OCI-LY7 (cell line): ENCODE measurements around the gene PDE8B. TPM values are rescaled to one million over a fixed set of nuclear protein-coding genes. Genes with fewer than 3 reads are reported as not detected.

Source experiments
- BruUV-seq: library from RNA; stranded (reverse); fragments of 400-500 nt; replicated peaks from 2 replicates; lab custom pipeline; 2021; lab: Mats Ljungman, UMichigan
- CTCF ChIA-PET: fragments of 300-600 bp; sonication (Branson Sonifier 250); formaldehyde crosslinking; loops from one replicate; lab custom pipeline; 2022; ENCODE audit warnings: antibody characterized with exemption; ENCODE audit not compliant: unreplicated experiment; lab: Charles Lee
- POLR2A ChIA-PET: fragments of 300-600 bp; sonication (Branson Sonifier 250); formaldehyde crosslinking; loops from one replicate; lab custom pipeline; 2022; ENCODE audit warnings: antibody characterized with exemption; lab: Charles Lee
- DNase-seq: peaks from one replicate; pipeline ENCODE4 v3.0.0-alpha.2; 2015; ENCODE audit warnings: low spot score
- H2AFZ ChIP-seq: fragments of 200-600 bp; sonication (generic), shearing (Covaris generic); 2 replicates; pipeline ENCODE4 v1.6.1; 2014; ENCODE audit warnings: mild to moderate bottlenecking, antibody characterized with exemption, low read length, moderate library complexity
- H3K27ac ChIP-seq: fragments of 200-600 bp; sonication (generic); 2 replicates; pipeline ENCODE4 v1.5.1; 2014; ENCODE audit warnings: mixed run types, low read depth, mild to moderate bottlenecking, moderate library complexity, low read length, inconsistent platforms; ENCODE audit not compliant: poor library complexity, severe bottlenecking
- H3K36me3 ChIP-seq: fragments of 200-600 bp; sonication (generic); 2 replicates; pipeline ENCODE4 v1.6.1; 2014; ENCODE audit warnings: mild to moderate bottlenecking, antibody characterized with exemption, low read length, moderate library complexity, mixed read lengths; ENCODE audit not compliant: insufficient read depth
- H3K4me1 ChIP-seq: fragments of 200-600 bp; sonication (generic); 2 replicates; pipeline ENCODE4 v1.5.1; 2014; ENCODE audit warnings: mild to moderate bottlenecking, low read length; ENCODE audit not compliant: insufficient read depth, poor library complexity, severe bottlenecking
- H3K4me2 ChIP-seq: fragments of 200-600 bp; sonication (generic); 2 replicates; pipeline ENCODE4 v1.6.1; 2014; ENCODE audit warnings: mild to moderate bottlenecking, low read length
- H3K4me3 ChIP-seq: fragments of 200-600 bp; sonication (generic); 2 replicates; pipeline ENCODE4 v1.5.1; 2014; ENCODE audit warnings: mild to moderate bottlenecking, low read depth, low read length; ENCODE audit not compliant: poor library complexity, severe bottlenecking
- H3K79me2 ChIP-seq: fragments of 200-600 bp; sonication (generic); 2 replicates; pipeline ENCODE4 v1.6.1; 2016; ENCODE audit warnings: low read depth, mild to moderate bottlenecking, low read length, moderate library complexity, mixed read lengths; ENCODE audit not compliant: insufficient read depth
- H3K9me2 ChIP-seq: fragments of 200-600 bp; sonication (generic); 2 replicates; pipeline ENCODE4 v1.6.1; 2016; ENCODE audit warnings: mild to moderate bottlenecking, low read length, mixed read lengths; ENCODE audit not compliant: insufficient read depth
- H3K9me3 ChIP-seq: fragments of 200-600 bp; sonication (generic); 2 replicates; pipeline ENCODE4 v1.6.1; 2014; ENCODE audit warnings: mild to moderate bottlenecking, mixed run types, low read length, mixed read lengths
- H4K20me1 ChIP-seq: fragments of 200-600 bp; sonication (generic); 2 replicates; pipeline ENCODE4 v1.6.1; 2014; ENCODE audit warnings: mild to moderate bottlenecking, antibody characterized with exemption, low read length, moderate library complexity, mixed read lengths; ENCODE audit not compliant: insufficient read depth
- EZH2phosphoT487 ChIP-seq: fragments of 200-600 bp; sonication (generic); IDR thresholded peaks from 2 replicates; pipeline ENCODE4 v1.6.1; 2018; ENCODE audit warnings: low read depth, borderline replicate concordance, mild to moderate bottlenecking, mixed run types, antibody characterized with exemption, low read length, moderate library complexity, mixed read lengths
- intact Hi-C: fragments of 100-400 bp; cut with micrococcal nuclease; formaldehyde crosslinking; loops from one replicate; pipeline ENCODE4 v1.10.0; 2022; ENCODE audit not compliant: unreplicated experiment
- total RNA-seq, 2 experiments: library from RNA; depleted of rRNA in 1 of 2; stranded (reverse); fragments of >200 nt in 1 of 2; shearing (Covaris generic) in 1 of 2; gene quantifications; 2 replicates each; pipeline ENCODE4 v1.2.3, GENCODE V29; 2014 to 2022
- TF ChIP-seq, protein P1 (sequence below): fragments of 200-600 bp; sonication (generic); conservative IDR thresholded peaks from 2 replicates; pipeline ENCODE4 v1.5.1; 2014; ENCODE audit warnings: mild to moderate bottlenecking, antibody characterized with exemption, low read length, moderate library complexity, mixed read lengths

Gene PDE8B
- total RNA-seq, 2 experiments from 2014 or later: 0.21 to 0.22 TPM

DNA sequence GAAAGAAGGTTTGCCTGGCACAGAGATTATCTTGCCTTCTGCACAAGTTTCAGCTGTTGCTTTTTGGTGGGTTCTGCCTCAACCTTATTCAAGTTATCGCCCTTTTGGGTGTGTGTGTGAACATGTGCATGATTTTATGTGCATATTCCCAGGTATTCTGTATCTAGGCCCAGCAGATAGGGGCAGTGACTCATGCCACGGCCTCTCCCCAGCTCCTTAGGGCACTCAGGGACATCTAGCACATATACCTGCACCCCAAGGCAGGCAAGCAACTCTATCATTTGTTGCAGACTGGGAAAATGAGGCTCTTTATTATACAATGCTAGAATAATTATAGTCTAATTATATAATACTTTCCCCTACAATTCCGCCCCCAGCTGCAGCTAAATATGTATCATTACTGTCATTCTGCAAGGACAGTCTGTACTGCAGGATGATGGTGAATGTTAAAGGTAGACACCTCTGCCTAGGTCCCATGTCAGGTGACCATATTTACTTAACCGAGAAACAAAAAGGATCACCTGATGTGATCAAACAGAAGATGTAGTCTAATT lies 128.9 kb downstream of the PDE8B start:
- H3K9me3 ChIP-seq: no peaks in the 10 kb centered on the region
- no peak overlapping the region for H3K4me3 ChIP-seq
- no peak overlapping the region for H3K4me2 ChIP-seq
- H2AFZ ChIP-seq: no peak overlapping the region
- no peak for TF ChIP-seq EZH2phosphoT487
- TF ChIP-seq, protein P1, sequence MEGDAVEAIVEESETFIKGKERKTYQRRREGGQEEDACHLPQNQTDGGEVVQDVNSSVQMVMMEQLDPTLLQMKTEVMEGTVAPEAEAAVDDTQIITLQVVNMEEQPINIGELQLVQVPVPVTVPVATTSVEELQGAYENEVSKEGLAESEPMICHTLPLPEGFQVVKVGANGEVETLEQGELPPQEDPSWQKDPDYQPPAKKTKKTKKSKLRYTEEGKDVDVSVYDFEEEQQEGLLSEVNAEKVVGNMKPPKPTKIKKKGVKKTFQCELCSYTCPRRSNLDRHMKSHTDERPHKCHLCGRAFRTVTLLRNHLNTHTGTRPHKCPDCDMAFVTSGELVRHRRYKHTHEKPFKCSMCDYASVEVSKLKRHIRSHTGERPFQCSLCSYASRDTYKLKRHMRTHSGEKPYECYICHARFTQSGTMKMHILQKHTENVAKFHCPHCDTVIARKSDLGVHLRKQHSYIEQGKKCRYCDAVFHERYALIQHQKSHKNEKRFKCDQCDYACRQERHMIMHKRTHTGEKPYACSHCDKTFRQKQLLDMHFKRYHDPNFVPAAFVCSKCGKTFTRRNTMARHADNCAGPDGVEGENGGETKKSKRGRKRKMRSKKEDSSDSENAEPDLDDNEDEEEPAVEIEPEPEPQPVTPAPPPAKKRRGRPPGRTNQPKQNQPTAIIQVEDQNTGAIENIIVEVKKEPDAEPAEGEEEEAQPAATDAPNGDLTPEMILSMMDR: no peak
- CTCF ChIA-PET: interaction anchor here (0.7 kb wide), 1 partner anchor 813 kb away, joined by 3 read pairs; no protein-coding TSS in a partner anchor
- no peaks in the 10 kb centered on the region for H3K4me1 ChIP-seq
- no peaks in the 10 kb centered on the region for H3K9me2 ChIP-seq
- BruUV-seq: no TSS peak
- no peak overlapping the region for H3K27ac ChIP-seq
- H3K79me2 ChIP-seq: no peaks in the 10 kb centered on the region
- H3K36me3 ChIP-seq: no peaks in the 10 kb centered on the region
- POLR2A ChIA-PET: no interaction called here
- no peak for DNase-seq
- H4K20me1 ChIP-seq: no peaks in the 10 kb centered on the region
- intact Hi-C loops: no loop called here

DNA sequence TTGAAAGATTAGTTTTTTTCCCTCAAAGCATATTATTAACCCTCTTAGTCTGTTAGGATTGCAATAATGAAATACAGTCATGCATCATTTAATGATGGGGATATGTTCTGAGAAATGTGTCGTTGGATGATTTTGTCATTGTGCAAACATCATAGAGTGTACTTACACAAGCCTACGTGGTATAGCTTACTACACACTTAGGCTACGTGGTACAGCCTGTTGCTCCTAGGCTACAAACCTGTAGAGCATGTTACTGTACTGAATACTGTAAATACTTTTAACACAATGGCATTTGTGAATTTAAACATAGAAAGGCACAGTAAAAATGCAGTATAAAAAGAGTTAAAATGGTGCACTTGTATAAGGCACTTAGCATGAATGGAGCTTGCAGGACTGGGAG lies 132.7 kb downstream of the PDE8B start:
- Histone ChIP-seq H3K4me3 (no peak overlapping the region), H3K9me3 (no peaks in the 10 kb centered on the region), H3K79me2 (no peaks in the 10 kb centered on the region), H3K27ac (no peak overlapping the region), H2AFZ (no peak overlapping the region), H3K4me2 (no peak overlapping the region), H4K20me1 (no peaks in the 10 kb centered on the region), H3K36me3 (no peaks in the 10 kb centered on the region), H3K9me2 (no peaks in the 10 kb centered on the region), H3K4me1 (no peaks in the 10 kb centered on the region)
- TF ChIP-seq EZH2phosphoT487: no peak
- TF ChIP-seq, protein P1: no peak
- BruUV-seq: no TSS peak
- ChIA-PET POLR2A (interaction anchor here (0.6 to 1.3 kb wide), 8 partner anchors 9 to 1014 kb away, joined by 3 to 4 read pairs (median 3); no protein-coding TSS in a partner anchor), CTCF (no interaction called here)
- DNase-seq: no peak
- intact Hi-C loops: no loop called here

GRCh38 chr5:77347435-77348098 lies 137.1 kb downstream of the PDE8B start:
- no peaks in the 10 kb centered on the region for H3K4me1 ChIP-seq
- no peaks in the 10 kb centered on the region for H3K9me2 ChIP-seq
- H3K27ac ChIP-seq: no peak overlapping the region
- H3K79me2 ChIP-seq: no peaks in the 10 kb centered on the region
- ChIA-PET CTCF (no interaction called here), POLR2A (no interaction called here)
- H2AFZ ChIP-seq: no peak overlapping the region
- H3K9me3 ChIP-seq: no peaks in the 10 kb centered on the region
- H3K4me2 ChIP-seq: no peak overlapping the region
- intact Hi-C loops: no loop called here
- BruUV-seq: no TSS peak
- no peak for TF ChIP-seq EZH2phosphoT487
- TF ChIP-seq, protein P1: no peak
- H3K36me3 ChIP-seq: no peaks in the 10 kb centered on the region
- no peak overlapping the region for H3K4me3 ChIP-seq
- DNase-seq: no peak
- H4K20me1 ChIP-seq: no peaks in the 10 kb centered on the region
